ENCODE results near the gene RAC3.
A peak's percentile ranks its signal among the peaks of the same experiment; 100 is the strongest.

The RAC3 gene

GRCh38 chr17:82012640-82013295 is 18.7 kb upstream of the RAC3 start:
- DNase-seq (ENCODE audit: low read depth): no peak

- DNase-seq (ENCODE audit: low read depth): no peak
Measured at GRCh38 chr17:82013341-82013740, 18.1 kb upstream of the RAC3 start.

- DNase-seq (ENCODE audit: low read depth): no peak
Measured at GRCh38 chr17:82013772-82014321, 17.6 kb upstream of the RAC3 start.

- no peak for DNase-seq (ENCODE audit: low read depth)
Measured at GRCh38 chr17:82014432-82014831, 17.0 kb upstream of the RAC3 start.

- no peak for DNase-seq (ENCODE audit: low read depth)
Measured at GRCh38 chr17:82014971-82015310, 16.5 kb upstream of the RAC3 start.

- DNase-seq (ENCODE audit: low read depth): no peak
Measured at GRCh38 chr17:82015311-82015971, 16.0 kb upstream of the RAC3 start.

GRCh38 chr17:82016061-82016874 is 15.2 kb upstream of the RAC3 start:
- no peak for DNase-seq (ENCODE audit: low read depth)

- no peak for DNase-seq (ENCODE audit: low read depth)
Measured at GRCh38 chr17:82016875-82017459, 14.5 kb upstream of the RAC3 start.

- DNase-seq (ENCODE audit: low read depth): no peak
Measured at GRCh38 chr17:82017612-82018151, 13.8 kb upstream of the RAC3 start.

GRCh38 chr17:82018152-82018988 is 13.1 kb upstream of the RAC3 start:
- no peak for DNase-seq (ENCODE audit: low read depth)

GRCh38 chr17:82018989-82019689 is 12.3 kb upstream of the RAC3 start:
- DNase-seq (ENCODE audit: low read depth): no peak

- DNase-seq (ENCODE audit: low read depth): peak; percentile 41
Measured at GRCh38 chr17:82019690-82020571, 11.5 kb upstream of the RAC3 start.

- DNase-seq (ENCODE audit: low read depth): no peak
Measured at GRCh38 chr17:82020572-82021106, 10.8 kb upstream of the RAC3 start.

GRCh38 chr17:82021107-82021899 is 10.2 kb upstream of the RAC3 start:
- DNase-seq (ENCODE audit: low read depth): peak; percentile 28

- DNase-seq (ENCODE audit: low read depth): no peak
Measured at GRCh38 chr17:82021900-82022309, 9.6 kb upstream of the RAC3 start.

GRCh38 chr17:82022310-82022980 is 9.0 kb upstream of the RAC3 start, which contains the start of gene CENPX:
CENPX (minus strand) TSS chr17:82022878; CDS start chr17:82022861, 17 bp downstream.
- DNase-seq (ENCODE audit: low read depth): no peak

GRCh38 chr17:82022981-82023446 is 8.5 kb upstream of the RAC3 start, which contains the start of gene LRRC45:
LRRC45 (plus strand) TSS chr17:82023305; CDS start chr17:82023644, 339 bp downstream.
- peak; percentile 100 for DNase-seq (ENCODE audit: low read depth)

Data from activated T-helper 1 cell treated with Interleukin-2 at 50 U/mL for 16 hours (primary cell).